ENCODE data around the gene OS9. TPM values are rescaled to one million over a fixed set of nuclear protein-coding genes. Genes with fewer than 3 reads are reported as not detected.
A peak's percentile ranks its signal among the peaks of the same experiment; 100 is the strongest.
"Not testable (repeated sequence)": the region's sequence is repeated elsewhere in the genome, so short reads cannot be mapped to it uniquely, and the experiment has no call there.

The OS9 gene
- total RNA-seq: 100 to 1,000 TPM; 262 to 393 (median 286) TPM

DNA sequence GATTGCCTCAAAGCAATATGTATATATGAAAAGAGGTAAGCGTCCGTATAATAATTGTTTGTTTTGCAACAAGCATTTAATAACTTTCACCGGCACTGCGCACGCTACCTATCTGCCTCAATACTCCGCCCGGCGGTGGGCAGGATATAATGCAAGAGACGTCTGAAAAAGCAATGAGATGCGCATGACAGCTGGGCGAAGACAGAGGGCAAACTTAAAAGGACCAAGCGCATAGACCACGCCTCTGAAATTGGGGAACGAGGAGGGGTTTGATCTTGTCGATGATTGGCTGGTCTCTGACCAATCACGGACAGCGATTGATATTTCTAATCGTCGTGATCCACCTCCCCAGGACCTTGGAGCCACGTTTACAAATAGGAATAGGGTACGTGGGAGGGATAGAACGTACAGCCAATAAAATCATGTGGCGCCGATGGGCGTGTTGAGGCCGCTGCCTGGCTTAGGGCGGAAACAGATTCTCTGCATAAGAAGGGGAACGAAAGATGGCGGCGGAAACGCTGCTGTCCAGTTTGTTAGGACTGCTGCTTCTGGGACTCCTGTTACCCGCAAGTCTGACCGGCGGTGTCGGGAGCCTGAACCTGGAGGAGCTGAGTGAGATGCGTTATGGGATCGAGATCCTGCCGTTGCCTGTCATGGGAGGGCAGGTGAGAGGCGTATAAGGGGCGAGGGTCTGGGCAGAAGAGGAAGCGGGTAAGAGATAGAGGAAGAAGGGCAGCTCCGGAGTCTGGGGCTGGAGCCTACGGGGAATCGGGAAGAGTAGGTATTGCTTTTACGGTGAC lies at the start of gene OS9:
Gene OS9, plus strand, starts transcription at position 474 of the 800 bp plus-strand sequence. Its CDS starts 30 bp downstream, at position 504.
- H3K27me3 ChIP-seq: no peaks in the 10 kb centered on the region
- 0 to 1% methylated on average over 45 of the region's 45 CpGs for WGBS, 2 donors
- H3K4me1 ChIP-seq: peaks cover 7% of the 10 kb centered on the region in 2 donors
- DNase-seq: peak; percentile 98 to 99
- H3K27ac ChIP-seq: peak within 1 kb of the TSS in 2 of 3 donors; percentile 13 to 56
- H3K9me3 ChIP-seq: no peaks in the 10 kb centered on the region
- TF ChIP-seq, protein P1, sequence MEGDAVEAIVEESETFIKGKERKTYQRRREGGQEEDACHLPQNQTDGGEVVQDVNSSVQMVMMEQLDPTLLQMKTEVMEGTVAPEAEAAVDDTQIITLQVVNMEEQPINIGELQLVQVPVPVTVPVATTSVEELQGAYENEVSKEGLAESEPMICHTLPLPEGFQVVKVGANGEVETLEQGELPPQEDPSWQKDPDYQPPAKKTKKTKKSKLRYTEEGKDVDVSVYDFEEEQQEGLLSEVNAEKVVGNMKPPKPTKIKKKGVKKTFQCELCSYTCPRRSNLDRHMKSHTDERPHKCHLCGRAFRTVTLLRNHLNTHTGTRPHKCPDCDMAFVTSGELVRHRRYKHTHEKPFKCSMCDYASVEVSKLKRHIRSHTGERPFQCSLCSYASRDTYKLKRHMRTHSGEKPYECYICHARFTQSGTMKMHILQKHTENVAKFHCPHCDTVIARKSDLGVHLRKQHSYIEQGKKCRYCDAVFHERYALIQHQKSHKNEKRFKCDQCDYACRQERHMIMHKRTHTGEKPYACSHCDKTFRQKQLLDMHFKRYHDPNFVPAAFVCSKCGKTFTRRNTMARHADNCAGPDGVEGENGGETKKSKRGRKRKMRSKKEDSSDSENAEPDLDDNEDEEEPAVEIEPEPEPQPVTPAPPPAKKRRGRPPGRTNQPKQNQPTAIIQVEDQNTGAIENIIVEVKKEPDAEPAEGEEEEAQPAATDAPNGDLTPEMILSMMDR (IDR thresholded peaks at IDR 0.05): peak; percentile 34 to 94 (median 81)
- peak in 1 of 2 donors; percentile 83 for TF ChIP-seq POLR2A (IDR thresholded peaks at IDR 0.05)
- H3K36me3 ChIP-seq: peaks cover 13 to 20% of the 10 kb centered on the region in 2 donors
- peak within 1 kb of the TSS; percentile 62 to 100 (median 95) for H3K4me3 ChIP-seq (replicated peaks in 1 of 3)
- intact Hi-C loops (cut with DNase I): loop anchor here (10.0 kb wide), 1 partner anchor 109 kb away; no protein-coding TSS in a partner anchor

GRCh38 chr12:57645990-57646658 lies 47.8 kb upstream of the OS9 start:
- DNase-seq; H3K4me1 ChIP-seq; H3K27ac ChIP-seq; H3K27me3 ChIP-seq; H3K4me3 ChIP-seq (replicated peaks in 1 of 3); intact Hi-C loops (cut with DNase I); H3K36me3 ChIP-seq; H3K9me3 ChIP-seq: not testable (repeated sequence)
- 65 to 77% methylated on average over 13 of the region's 13 CpGs for WGBS, 2 donors

DNA sequence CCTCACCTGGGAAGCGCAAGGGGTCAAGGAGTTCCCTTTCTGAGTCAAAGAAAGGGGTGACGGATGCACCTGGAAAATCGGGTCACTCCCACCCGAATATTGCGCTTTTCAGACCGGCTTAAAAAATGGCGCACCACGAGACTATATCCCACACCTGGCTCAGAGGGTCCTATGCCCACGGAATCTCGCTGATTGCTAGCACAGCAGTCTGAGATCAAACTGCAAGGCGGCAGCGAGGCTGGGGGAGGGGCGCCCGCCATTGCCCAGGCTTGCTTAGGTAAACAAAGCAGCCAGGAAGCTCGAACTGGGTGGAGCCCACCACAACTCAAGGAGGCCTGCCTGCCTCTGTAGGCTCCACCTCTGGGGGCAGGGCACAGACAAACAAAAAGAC lies 47.3 kb upstream of the OS9 start:
- H3K27ac ChIP-seq; H3K27me3 ChIP-seq; H3K36me3 ChIP-seq; intact Hi-C loops (cut with DNase I); H3K4me3 ChIP-seq (replicated peaks in 1 of 3); H3K9me3 ChIP-seq; H3K4me1 ChIP-seq; DNase-seq: not testable (repeated sequence)
- WGBS, 2 donors: 93 to 96% methylated on average over 6 to 8 of the region's 15 CpGs

GRCh38 chr12:57654042-57654441 lies 39.9 kb upstream of the OS9 start:
- 66 to 68% methylated on average over 3 of the region's 3 CpGs for WGBS, 2 donors
- peaks cover 7 to 8% of the 10 kb centered on the region in 2 donors for H3K4me1 ChIP-seq
- no peaks in the 10 kb centered on the region for H3K9me3 ChIP-seq
- TF ChIP-seq, protein P1 (IDR thresholded peaks at IDR 0.05): no peak
- no peaks in the 10 kb centered on the region for H3K36me3 ChIP-seq
- no peak for DNase-seq
- H3K27me3 ChIP-seq: no peaks in the 10 kb centered on the region
- no peak overlapping the region for H3K27ac ChIP-seq
- intact Hi-C loops (cut with DNase I): no loop called here
- no peak overlapping the region for H3K4me3 ChIP-seq (replicated peaks in 1 of 3)

GRCh38 chr12:57655541-57656240 lies 38.2 kb upstream of the OS9 start:
- Histone ChIP-seq H3K4me1 (peaks cover 7 to 8% of the 10 kb centered on the region in 2 donors), H3K4me3 (replicated peaks in 1 of 3) (no peak overlapping the region), H3K9me3 (no peaks in the 10 kb centered on the region), H3K36me3 (no peaks in the 10 kb centered on the region), H3K27me3 (no peaks in the 10 kb centered on the region), H3K27ac (no peak overlapping the region)
- 77 to 87% methylated on average over 8 to 10 of the region's 23 CpGs for WGBS, 2 donors
- intact Hi-C loops (cut with DNase I): no loop called here
- no peak for DNase-seq
- TF ChIP-seq POLR2A (IDR thresholded peaks at IDR 0.05): no peak
- TF ChIP-seq, protein P1 (IDR thresholded peaks at IDR 0.05): no peak

- WGBS, 2 donors: 74 to 89% methylated on average over 4 of the region's 4 CpGs
- H3K4me1 ChIP-seq; H3K27ac ChIP-seq; H3K4me3 ChIP-seq (replicated peaks in 1 of 3); intact Hi-C loops (cut with DNase I); DNase-seq; H3K27me3 ChIP-seq; H3K36me3 ChIP-seq; H3K9me3 ChIP-seq: not testable (repeated sequence)
Observed at GRCh38 chr12:57656408-57656807, 37.5 kb upstream of the OS9 start.
